ENCODE results near the gene METTL17.
"Not testable (repeated sequence)": the region's sequence is repeated elsewhere in the genome, so short reads cannot be mapped to it uniquely, and the experiment has no call there.

The METTL17 gene

GRCh38 chr14:21024585-21025370, 35.0 kb downstream of the METTL17 start, which contains the start of gene NDRG2:
NDRG2 (minus strand) TSS chr14:21025061; CDS start chr14:21023315, 1,746 bp downstream.
- DNase-seq (ENCODE audit: low read depth): peak; percentile 50

GRCh38 chr14:21025371-21026273, 35.8 kb downstream of the METTL17 start:
- no peak for DNase-seq (ENCODE audit: low read depth)

DNA sequence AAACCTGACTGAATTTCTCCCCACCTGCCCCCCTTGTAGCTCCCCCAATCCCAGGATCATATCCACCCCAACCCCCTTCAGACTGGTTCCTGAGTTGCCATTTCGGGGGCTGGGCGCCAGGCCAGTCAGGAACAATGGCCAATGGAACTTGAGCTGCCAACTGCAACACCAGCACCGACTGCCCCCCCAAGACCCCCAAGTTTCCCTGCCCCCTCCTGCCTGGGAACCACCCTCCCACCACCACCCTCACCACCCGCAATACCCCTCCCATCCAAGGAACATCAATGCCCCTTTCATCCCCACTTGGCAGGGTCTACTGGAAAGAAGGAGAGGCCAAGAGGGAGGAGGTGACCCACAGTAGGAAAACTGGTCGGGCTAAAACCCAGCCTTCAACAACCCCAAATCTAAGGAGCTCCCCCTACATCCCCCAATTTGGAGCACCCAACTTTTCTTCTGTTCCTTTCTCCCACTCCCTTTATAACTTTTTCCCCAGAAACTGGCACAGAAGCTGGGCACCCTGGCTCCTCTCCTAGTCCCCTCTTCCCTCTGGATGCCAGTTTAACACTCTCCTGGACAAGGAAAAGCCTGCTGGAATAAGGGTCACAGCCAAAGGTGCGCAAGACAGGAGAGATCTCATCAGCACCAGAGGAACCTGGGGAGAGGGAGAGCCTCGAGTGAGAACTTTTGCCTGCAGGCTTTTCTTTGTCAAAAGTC, 36.7 kb downstream of the METTL17 start:
- no peak for DNase-seq (ENCODE audit: low read depth)

DNA sequence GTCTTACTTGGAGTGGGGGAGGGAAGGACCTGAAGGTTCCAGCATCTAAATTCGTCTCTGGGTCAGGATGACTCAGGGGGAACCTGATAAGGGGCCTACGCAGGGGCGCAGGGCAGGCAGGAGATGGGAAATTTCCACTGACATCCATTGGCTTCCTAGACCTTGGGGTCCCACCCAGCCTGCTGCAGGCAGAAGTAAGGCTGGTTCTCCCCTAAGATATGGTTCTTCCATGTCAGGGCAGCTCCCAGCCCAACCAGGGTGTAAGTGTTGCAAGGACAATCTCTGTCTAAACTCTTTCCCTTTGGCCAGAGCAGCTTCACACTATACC, 37.2 kb downstream of the METTL17 start:
- no peak for DNase-seq (ENCODE audit: low read depth)

- no peak for DNase-seq (ENCODE audit: low read depth)
Observed at GRCh38 chr14:21029917-21030316, 40.1 kb downstream of the METTL17 start, which contains the start of gene TPPP2. TPPP2 (plus strand) TSS chr14:21030217; CDS start chr14:21030582, 365 bp downstream.

DNA sequence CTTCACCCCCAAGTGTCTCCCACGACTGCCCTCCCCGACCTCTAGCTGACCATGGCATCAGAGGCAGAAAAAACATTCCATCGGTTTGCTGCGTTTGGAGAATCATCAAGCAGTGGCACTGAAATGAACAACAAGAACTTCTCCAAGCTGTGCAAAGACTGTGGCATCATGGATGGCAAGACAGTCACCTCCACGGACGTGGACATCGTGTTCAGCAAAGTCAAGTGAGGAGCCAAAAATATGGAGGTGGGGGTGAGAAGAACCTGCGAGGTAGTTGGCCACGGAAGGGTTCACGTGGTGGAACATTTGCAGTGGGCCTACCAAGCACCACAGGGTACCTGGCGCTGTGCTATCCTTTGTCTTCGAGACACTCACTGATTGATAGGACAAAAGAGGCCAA, 40.8 kb downstream of the METTL17 start:
- no peak for DNase-seq (ENCODE audit: low read depth)

DNA sequence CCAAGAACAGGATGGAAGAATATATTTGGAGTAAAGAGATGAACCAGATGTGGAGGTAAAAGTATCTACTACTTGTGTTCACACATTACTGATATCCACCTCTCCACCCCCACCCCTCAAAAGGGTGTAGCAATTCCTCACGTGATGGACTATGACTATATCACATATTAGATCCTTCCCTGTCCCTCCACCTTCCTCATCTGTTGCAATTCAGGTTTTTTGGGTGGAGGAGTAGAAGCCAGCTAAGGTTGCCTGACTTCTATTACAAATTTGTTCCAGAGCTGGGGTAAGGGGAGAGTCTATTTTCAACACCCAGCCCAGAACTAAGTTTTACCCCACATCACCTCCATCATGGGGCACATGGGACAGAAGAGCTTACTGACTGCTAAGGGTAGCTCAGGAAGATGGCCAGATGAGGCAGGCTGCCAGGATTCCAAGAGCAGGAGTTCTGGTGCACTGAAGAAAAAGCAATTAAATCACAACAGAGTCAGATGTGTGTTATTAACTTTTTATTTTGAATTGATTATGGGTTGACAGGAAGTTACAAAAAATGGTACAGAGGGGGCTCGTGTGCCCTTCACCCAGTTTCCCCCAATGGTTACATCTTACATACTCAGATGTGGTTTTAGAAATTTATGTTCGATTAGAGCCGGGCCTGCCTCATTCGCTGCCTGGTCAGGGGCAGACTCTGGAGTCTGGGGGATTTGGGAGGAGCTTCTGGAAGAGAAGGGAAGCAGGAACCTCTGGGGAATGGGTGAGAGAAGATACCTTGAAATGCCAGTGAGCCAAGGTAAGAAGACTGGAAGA, 42.7 kb downstream of the METTL17 start:
- DNase-seq (ENCODE audit: low read depth): no peak

DNA sequence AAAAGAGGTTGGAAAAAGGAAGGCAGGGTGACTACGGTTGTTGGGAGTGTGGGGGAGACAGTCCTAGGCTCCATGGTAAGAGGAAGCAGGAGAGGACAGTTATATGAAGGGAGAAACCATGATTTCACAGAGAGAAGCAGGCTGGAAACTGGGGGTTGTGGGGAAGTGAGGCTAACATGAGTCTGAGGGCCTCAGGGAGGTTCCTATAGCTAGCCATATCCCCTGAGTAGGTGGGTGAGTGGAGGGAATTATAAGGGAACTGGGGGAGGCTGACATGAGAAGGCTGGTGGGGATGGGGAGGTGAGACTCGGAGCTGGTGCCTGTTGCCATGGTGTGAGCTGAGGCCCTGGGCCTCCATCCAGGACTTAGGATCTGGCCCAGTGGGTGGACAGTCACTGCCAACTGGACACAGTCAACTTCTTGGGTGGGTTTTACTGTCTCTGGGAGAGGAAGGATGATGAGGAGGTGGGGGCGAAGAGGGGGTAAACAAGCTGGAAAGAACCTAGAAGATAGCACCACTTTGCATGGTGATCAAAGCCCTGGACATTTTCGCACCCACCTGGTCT, 43.4 kb downstream of the METTL17 start:
- no peak for DNase-seq (ENCODE audit: low read depth)

DNA sequence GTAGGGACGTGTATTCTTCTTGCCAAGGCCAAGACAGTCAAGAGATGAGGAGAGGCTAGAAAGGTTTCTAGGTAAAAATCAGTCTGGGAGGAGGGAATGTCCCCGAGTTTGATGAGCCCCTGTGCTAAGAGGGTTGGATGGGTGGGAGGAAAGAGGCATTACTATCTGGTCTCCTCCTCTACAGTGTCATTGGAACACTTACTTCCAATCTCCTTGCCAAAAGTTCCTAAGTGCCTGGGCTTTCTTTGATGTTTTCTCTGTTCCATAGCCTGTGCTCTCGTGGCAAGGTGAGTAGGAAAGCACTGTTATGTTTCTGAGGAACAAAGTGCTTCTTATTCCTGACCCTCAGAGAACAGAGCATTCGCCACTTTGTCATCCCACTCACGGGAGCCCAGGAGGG, 44.9 kb downstream of the METTL17 start, which contains the start of gene RNASE13:
Gene RNASE13 (minus strand): TSS at position 101 of the 400 bp plus-strand sequence. CDS start 519 bp downstream, outside the sequence.
- DNase-seq (ENCODE audit: low read depth): no peak

GRCh38 chr14:21036751-21037150, 47.0 kb downstream of the METTL17 start:
- DNase-seq (ENCODE audit: low read depth): no peak

DNA sequence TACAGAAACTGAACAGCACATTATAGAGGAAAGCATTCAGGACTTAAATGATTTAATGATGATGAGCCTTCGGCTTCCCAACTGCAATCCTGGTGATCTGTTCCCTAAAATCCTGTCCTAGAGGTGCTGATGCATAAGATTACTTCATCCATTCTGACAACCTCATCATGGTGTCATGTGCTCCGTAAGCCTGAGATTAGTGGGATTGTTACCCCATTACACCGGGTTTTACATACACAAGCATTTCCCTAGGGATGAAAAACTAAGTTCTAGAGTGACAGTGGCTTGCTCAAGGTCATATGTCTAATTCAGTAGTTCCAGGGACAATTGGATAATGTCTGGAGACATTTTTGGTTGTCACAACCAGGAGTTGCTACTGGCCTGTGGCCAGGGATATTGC, 47.4 kb downstream of the METTL17 start:
- no peak for DNase-seq (ENCODE audit: low read depth)

DNA sequence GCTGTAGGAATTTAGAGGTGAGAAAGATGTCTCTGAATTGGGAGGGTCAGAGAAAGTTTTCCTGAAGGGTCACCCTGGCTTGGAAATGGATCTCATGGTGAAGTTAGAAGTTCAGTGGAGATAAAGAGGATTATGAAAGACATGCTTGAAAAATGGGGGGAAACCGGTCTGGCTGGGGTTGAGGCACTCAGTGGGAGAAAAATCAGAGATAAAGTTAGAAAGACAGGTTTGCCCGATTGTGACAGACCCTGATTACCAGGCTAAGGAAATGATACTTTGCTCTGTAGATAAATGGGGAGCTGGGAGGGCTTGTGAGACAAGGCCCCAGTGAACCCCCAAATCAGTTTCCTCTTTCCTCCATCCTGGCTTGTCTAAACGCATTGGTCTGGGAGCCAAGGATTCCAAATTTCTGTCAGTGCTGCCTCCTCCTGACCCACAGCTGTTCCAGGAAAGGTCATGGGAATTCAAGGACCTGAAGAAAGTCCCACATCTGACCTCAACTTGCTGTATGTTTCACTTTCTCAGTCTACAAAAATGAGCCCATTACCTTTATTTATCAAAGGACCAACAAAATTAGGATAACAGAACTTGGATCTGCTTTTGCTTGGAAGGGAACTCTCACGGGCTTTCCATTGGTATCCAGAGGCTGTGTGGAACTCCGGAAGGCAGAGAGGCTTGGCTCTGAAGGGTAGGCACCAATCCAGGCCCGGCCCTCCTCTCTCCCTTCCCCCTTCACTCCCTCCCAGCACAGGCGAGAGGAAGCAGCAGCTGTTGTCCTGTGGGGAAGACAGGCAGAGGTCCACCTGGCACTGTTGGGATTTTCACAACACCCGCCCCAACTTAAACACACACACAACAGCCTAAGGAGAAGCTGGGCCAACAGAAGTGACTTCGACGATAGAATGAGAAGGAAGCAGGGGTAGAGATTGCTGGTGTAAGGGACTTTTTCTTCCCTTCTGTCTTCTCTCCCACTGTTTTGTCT, 49.0 kb downstream of the METTL17 start:
- DNase-seq (ENCODE audit: low read depth): no peak

GRCh38 chr14:21039585-21040369, 50.0 kb downstream of the METTL17 start:
- no peak for DNase-seq (ENCODE audit: low read depth)

DNA sequence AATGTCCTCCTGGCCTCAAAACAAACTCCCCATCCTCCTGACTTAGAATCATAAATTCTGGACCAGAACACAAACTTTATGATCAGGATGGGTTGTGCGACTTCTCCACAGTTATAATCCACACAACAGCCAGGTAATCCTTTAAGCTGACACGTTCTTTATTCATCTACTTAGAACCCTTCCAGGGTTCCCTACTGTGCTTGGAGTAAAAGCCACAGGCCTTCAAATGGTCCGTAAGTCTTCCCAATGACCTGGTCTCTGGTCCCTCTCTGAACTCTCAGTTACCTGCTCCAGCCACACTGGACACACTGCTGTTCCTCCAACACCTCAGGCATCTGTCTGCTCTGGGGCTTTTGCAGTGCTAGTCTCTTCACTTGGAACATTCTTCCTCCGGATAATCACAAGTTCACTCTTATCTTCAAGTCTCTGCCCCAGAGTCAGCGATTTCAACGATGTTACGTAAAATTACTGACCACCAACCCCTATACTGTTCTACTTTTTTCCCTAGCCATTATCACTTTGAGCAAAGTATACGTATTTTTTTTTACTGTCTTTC, 50.7 kb downstream of the METTL17 start:
- DNase-seq (ENCODE audit: low read depth): no peak

- DNase-seq (ENCODE audit: low read depth): not testable (repeated sequence)
Observed at GRCh38 chr14:21040941-21041340, 51.2 kb downstream of the METTL17 start.

GRCh38 chr14:21041676-21042433, 52.1 kb downstream of the METTL17 start, which contains the start of gene RNASE7:
RNASE7 (plus strand) TSS chr14:21042362; CDS start chr14:21042993, 631 bp downstream.
- DNase-seq (ENCODE audit: low read depth): no peak

GRCh38 chr14:21042918-21043317, 53.1 kb downstream of the METTL17 start:
- no peak for DNase-seq (ENCODE audit: low read depth)
